OCI-LY7 (cell line): ENCODE measurements around the gene SLC4A4. TPM values are rescaled to one million over a fixed set of nuclear protein-coding genes. Genes with fewer than 3 reads are reported as not detected.

Source experiments
- BruUV-seq: library from RNA; stranded (reverse); fragments of 400-500 nt; replicated peaks from 2 replicates; lab custom pipeline; 2021; lab: Mats Ljungman, UMichigan
- CTCF ChIA-PET: fragments of 300-600 bp; sonication (Branson Sonifier 250); formaldehyde crosslinking; loops from one replicate; lab custom pipeline; 2022; ENCODE audit warnings: antibody characterized with exemption; ENCODE audit not compliant: unreplicated experiment; lab: Charles Lee
- POLR2A ChIA-PET: fragments of 300-600 bp; sonication (Branson Sonifier 250); formaldehyde crosslinking; loops from one replicate; lab custom pipeline; 2022; ENCODE audit warnings: antibody characterized with exemption; lab: Charles Lee
- DNase-seq: peaks from one replicate; pipeline ENCODE4 v3.0.0-alpha.2; 2015; ENCODE audit warnings: low spot score
- H2AFZ ChIP-seq: fragments of 200-600 bp; sonication (generic), shearing (Covaris generic); 2 replicates; pipeline ENCODE4 v1.6.1; 2014; ENCODE audit warnings: mild to moderate bottlenecking, antibody characterized with exemption, low read length, moderate library complexity
- H3K27ac ChIP-seq: fragments of 200-600 bp; sonication (generic); 2 replicates; pipeline ENCODE4 v1.5.1; 2014; ENCODE audit warnings: mixed run types, low read depth, mild to moderate bottlenecking, moderate library complexity, low read length, inconsistent platforms; ENCODE audit not compliant: poor library complexity, severe bottlenecking
- H3K36me3 ChIP-seq: fragments of 200-600 bp; sonication (generic); 2 replicates; pipeline ENCODE4 v1.6.1; 2014; ENCODE audit warnings: mild to moderate bottlenecking, antibody characterized with exemption, low read length, moderate library complexity, mixed read lengths; ENCODE audit not compliant: insufficient read depth
- H3K4me1 ChIP-seq: fragments of 200-600 bp; sonication (generic); 2 replicates; pipeline ENCODE4 v1.5.1; 2014; ENCODE audit warnings: mild to moderate bottlenecking, low read length; ENCODE audit not compliant: insufficient read depth, poor library complexity, severe bottlenecking
- H3K4me2 ChIP-seq: fragments of 200-600 bp; sonication (generic); 2 replicates; pipeline ENCODE4 v1.6.1; 2014; ENCODE audit warnings: mild to moderate bottlenecking, low read length
- H3K4me3 ChIP-seq: fragments of 200-600 bp; sonication (generic); 2 replicates; pipeline ENCODE4 v1.5.1; 2014; ENCODE audit warnings: mild to moderate bottlenecking, low read depth, low read length; ENCODE audit not compliant: poor library complexity, severe bottlenecking
- H3K79me2 ChIP-seq: fragments of 200-600 bp; sonication (generic); 2 replicates; pipeline ENCODE4 v1.6.1; 2016; ENCODE audit warnings: low read depth, mild to moderate bottlenecking, low read length, moderate library complexity, mixed read lengths; ENCODE audit not compliant: insufficient read depth
- H3K9me2 ChIP-seq: fragments of 200-600 bp; sonication (generic); 2 replicates; pipeline ENCODE4 v1.6.1; 2016; ENCODE audit warnings: mild to moderate bottlenecking, low read length, mixed read lengths; ENCODE audit not compliant: insufficient read depth
- H3K9me3 ChIP-seq: fragments of 200-600 bp; sonication (generic); 2 replicates; pipeline ENCODE4 v1.6.1; 2014; ENCODE audit warnings: mild to moderate bottlenecking, mixed run types, low read length, mixed read lengths
- H4K20me1 ChIP-seq: fragments of 200-600 bp; sonication (generic); 2 replicates; pipeline ENCODE4 v1.6.1; 2014; ENCODE audit warnings: mild to moderate bottlenecking, antibody characterized with exemption, low read length, moderate library complexity, mixed read lengths; ENCODE audit not compliant: insufficient read depth
- CTCF ChIP-seq: fragments of 200-600 bp; sonication (generic); conservative IDR thresholded peaks from 2 replicates; pipeline ENCODE4 v1.5.1; 2014; ENCODE audit warnings: mild to moderate bottlenecking, antibody characterized with exemption, low read length, moderate library complexity, mixed read lengths
- EZH2phosphoT487 ChIP-seq: fragments of 200-600 bp; sonication (generic); IDR thresholded peaks from 2 replicates; pipeline ENCODE4 v1.6.1; 2018; ENCODE audit warnings: low read depth, borderline replicate concordance, mild to moderate bottlenecking, mixed run types, antibody characterized with exemption, low read length, moderate library complexity, mixed read lengths
- intact Hi-C: fragments of 100-400 bp; cut with micrococcal nuclease; formaldehyde crosslinking; loops from one replicate; pipeline ENCODE4 v1.10.0; 2022; ENCODE audit not compliant: unreplicated experiment
- total RNA-seq, 2 experiments: library from RNA; depleted of rRNA in 1 of 2; stranded (reverse); fragments of >200 nt in 1 of 2; shearing (Covaris generic) in 1 of 2; gene quantifications; 2 replicates each; pipeline ENCODE4 v1.2.3, GENCODE V29; 2014 to 2022

SLC4A4 gene
- total RNA-seq, 2 experiments from 2014 or later, result not detected

- DNase-seq, result peak; percentile 6
- CTCF ChIA-PET, result no interaction called here
- POLR2A ChIA-PET, result no interaction called here
Observed at GRCh38 chr4:71526637-71527406, 188.0 kb downstream of the SLC4A4 start.

GRCh38 chr4:71532407-71532806 is 193.6 kb downstream of the SLC4A4 start:
- POLR2A ChIA-PET, result interaction anchor here (0.6 kb wide), 3 partner anchors 39 to 452 kb away, joined by 3 read pairs; no protein-coding TSS in a partner anchor

More at GRCh38 chr4:71526637-71527406, 188.0 kb downstream of the SLC4A4 start:
- Histone ChIP-seq H2AFZ (no peak overlapping the region), H3K4me2 (no peak overlapping the region), H3K27ac (no peak overlapping the region), H3K9me3 (no peaks in the 10 kb centered on the region), H3K4me1 (no peaks in the 10 kb centered on the region), H4K20me1 (no peaks in the 10 kb centered on the region), H3K36me3 (no peaks in the 10 kb centered on the region), H3K79me2 (no peaks in the 10 kb centered on the region), H3K4me3 (no peak overlapping the region), H3K9me2 (no peaks in the 10 kb centered on the region)
- intact Hi-C loops, result no loop called here
- no peak for TF ChIP-seq EZH2phosphoT487
- TF ChIP-seq CTCF, result peak; percentile 67
- no TSS peak for BruUV-seq

More at GRCh38 chr4:71532407-71532806, 193.6 kb downstream of the SLC4A4 start:
- no peak for DNase-seq
- CTCF ChIA-PET, result no interaction called here
- no peaks in the 10 kb centered on the region for H3K9me3 ChIP-seq
- H3K4me3 ChIP-seq, result no peak overlapping the region
- H3K4me1 ChIP-seq, result no peaks in the 10 kb centered on the region
- no peak for TF ChIP-seq CTCF
- H3K9me2 ChIP-seq, result no peaks in the 10 kb centered on the region
- H3K4me2 ChIP-seq, result no peak overlapping the region
- H3K36me3 ChIP-seq, result no peaks in the 10 kb centered on the region
- no peak overlapping the region for H3K27ac ChIP-seq
- intact Hi-C loops, result no loop called here
- BruUV-seq, result no TSS peak
- no peak overlapping the region for H2AFZ ChIP-seq
- no peaks in the 10 kb centered on the region for H4K20me1 ChIP-seq
- H3K79me2 ChIP-seq, result no peaks in the 10 kb centered on the region
